Gastrocnemius medialis (tissue), 4 donors: ENCODE measurements around the gene FRRS1L.

ENCODE experiments used
- POLR2A ChIP-seq, 2 donors: fragments of 450-650 bp; IDR thresholded peaks; one replicate each; pipeline ENCODE4 v1.6.1; 2017; ENCODE audit warnings: antibody characterized with exemption in 2 of 2, mild to moderate bottlenecking in 2 of 2, moderate library complexity in 2 of 2
- TF ChIP-seq, protein P1 (sequence below), 5 experiments: fragments of 450-650 bp in 3 of 5; fragments of 200-600 bp in 2 of 5; sonication (generic) in 2 of 5; IDR thresholded peaks in 4 of 5; conservative IDR thresholded peaks in 1 of 5; 1 replicate in 4 of 5; 2 replicates in 1 of 5; pipeline ENCODE4 v1.5.1; 2016 to 2019; ENCODE audit warnings: antibody characterized with exemption in 5 of 5, mild to moderate bottlenecking in 3 of 5, moderate library complexity in 3 of 5

DNA sequence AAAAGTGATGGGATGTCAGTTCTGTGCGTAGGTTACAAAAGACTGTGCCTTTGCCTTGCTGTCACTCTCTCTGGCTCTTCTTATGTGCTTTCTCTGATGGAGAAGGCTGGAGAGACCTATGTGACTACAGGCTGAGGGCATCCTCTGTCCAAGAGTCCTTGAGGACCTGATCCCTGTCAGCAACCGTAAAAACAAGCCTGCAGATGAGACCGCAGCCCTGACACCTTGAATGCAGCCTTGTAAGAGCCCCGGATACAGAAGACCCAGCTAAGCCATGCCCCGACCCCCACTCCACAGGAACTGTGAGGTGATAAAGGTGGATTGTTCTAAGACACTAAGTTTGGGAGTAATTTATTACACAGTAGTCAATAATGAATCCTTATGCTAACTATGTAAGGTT lies 32.6 kb upstream of the FRRS1L start:
- TF ChIP-seq, protein P1, sequence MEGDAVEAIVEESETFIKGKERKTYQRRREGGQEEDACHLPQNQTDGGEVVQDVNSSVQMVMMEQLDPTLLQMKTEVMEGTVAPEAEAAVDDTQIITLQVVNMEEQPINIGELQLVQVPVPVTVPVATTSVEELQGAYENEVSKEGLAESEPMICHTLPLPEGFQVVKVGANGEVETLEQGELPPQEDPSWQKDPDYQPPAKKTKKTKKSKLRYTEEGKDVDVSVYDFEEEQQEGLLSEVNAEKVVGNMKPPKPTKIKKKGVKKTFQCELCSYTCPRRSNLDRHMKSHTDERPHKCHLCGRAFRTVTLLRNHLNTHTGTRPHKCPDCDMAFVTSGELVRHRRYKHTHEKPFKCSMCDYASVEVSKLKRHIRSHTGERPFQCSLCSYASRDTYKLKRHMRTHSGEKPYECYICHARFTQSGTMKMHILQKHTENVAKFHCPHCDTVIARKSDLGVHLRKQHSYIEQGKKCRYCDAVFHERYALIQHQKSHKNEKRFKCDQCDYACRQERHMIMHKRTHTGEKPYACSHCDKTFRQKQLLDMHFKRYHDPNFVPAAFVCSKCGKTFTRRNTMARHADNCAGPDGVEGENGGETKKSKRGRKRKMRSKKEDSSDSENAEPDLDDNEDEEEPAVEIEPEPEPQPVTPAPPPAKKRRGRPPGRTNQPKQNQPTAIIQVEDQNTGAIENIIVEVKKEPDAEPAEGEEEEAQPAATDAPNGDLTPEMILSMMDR (IDR thresholded peaks at IDR 0.05 in 4 of 5, conservative IDR thresholded peaks at IDR 0.05 in 1 of 5): no peak
- TF ChIP-seq POLR2A (IDR thresholded peaks at IDR 0.05): no peak
